ENCODE results near the gene SEMA3E.

GRCh38 chr7:83326223-83326622, 322.7 kb downstream of the SEMA3E start:
- TF ChIP-seq POLR2A (IDR thresholded peaks at IDR 0.05): no peak
- TF ChIP-seq CTCF (IDR thresholded peaks at IDR 0.05): no peak
- no peak for TF ChIP-seq POLR2AphosphoS5 (IDR thresholded peaks at IDR 0.05)
- TF ChIP-seq EP300 (IDR thresholded peaks at IDR 0.05): no peak
